Measurements from ENCODE around the gene CACNB2. TPM values are rescaled to one million over a fixed set of nuclear protein-coding genes. Genes with fewer than 3 reads are reported as not detected.

The CACNB2 gene
- total and polyA plus RNA-seq, 4 donors = 0.38 to 3.1 (median 0.83) TPM

DNA sequence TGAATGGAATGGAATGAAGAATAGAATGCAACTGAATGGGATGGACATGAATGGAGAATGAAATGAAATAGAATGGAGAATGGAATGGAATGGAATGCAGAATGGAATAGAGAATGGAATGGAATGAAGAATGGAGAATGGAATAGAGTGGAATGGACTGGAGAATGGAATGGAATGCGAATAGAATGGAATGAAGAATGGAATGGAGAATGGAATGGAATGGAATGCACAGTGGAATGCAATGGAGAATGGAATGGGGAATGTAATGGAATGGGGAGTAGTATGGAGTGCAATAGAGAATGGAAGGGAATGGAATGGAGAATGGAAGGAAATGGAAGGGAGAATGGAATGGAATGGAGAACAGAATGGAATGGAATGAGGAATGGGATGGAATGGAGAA, 417.7 kb downstream of the CACNB2 start:
- no peaks in the 10 kb centered on the region for H3K4me1 ChIP-seq (ENCODE audit: control insufficient read depth in 4 of 4, insufficient read depth in 4 of 4, low read length in 3 of 4)
- no peak for DNase-seq (ENCODE audit: low spot score)
- no peaks in the 10 kb centered on the region for H3K27me3 ChIP-seq (ENCODE audit: control insufficient read depth in 4 of 4, insufficient read depth in 4 of 4, low read length in 3 of 4)
- WGBS = 97% methylated on average over 1 of the region's 1 CpG
- H3K36me3 ChIP-seq (ENCODE audit: control insufficient read depth in 4 of 4, insufficient read depth in 3 of 4, low read depth in 1 of 4, low read length in 3 of 4) = peaks cover 0 to 89% (median 86%) of the 10 kb centered on the region in 4 donors
- H3K9me3 ChIP-seq (ENCODE audit: control insufficient read depth in 4 of 4, low read length in 3 of 4) = peaks cover 0 to 6% (median 3%) of the 10 kb centered on the region in 4 donors
- TF ChIP-seq, protein P1, sequence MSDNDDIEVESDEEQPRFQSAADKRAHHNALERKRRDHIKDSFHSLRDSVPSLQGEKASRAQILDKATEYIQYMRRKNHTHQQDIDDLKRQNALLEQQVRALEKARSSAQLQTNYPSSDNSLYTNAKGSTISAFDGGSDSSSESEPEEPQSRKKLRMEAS (IDR thresholded peaks at IDR 0.05) = no peak
- no peak for TF ChIP-seq RAD21 (IDR thresholded peaks at IDR 0.05)
- TF ChIP-seq, protein P2, sequence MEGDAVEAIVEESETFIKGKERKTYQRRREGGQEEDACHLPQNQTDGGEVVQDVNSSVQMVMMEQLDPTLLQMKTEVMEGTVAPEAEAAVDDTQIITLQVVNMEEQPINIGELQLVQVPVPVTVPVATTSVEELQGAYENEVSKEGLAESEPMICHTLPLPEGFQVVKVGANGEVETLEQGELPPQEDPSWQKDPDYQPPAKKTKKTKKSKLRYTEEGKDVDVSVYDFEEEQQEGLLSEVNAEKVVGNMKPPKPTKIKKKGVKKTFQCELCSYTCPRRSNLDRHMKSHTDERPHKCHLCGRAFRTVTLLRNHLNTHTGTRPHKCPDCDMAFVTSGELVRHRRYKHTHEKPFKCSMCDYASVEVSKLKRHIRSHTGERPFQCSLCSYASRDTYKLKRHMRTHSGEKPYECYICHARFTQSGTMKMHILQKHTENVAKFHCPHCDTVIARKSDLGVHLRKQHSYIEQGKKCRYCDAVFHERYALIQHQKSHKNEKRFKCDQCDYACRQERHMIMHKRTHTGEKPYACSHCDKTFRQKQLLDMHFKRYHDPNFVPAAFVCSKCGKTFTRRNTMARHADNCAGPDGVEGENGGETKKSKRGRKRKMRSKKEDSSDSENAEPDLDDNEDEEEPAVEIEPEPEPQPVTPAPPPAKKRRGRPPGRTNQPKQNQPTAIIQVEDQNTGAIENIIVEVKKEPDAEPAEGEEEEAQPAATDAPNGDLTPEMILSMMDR (IDR thresholded peaks at IDR 0.05; ENCODE audit: low read depth, low read length, missing input control) = no peak
- no peak for TF ChIP-seq RXRA (IDR thresholded peaks at IDR 0.05)
- TF ChIP-seq, protein P3, sequence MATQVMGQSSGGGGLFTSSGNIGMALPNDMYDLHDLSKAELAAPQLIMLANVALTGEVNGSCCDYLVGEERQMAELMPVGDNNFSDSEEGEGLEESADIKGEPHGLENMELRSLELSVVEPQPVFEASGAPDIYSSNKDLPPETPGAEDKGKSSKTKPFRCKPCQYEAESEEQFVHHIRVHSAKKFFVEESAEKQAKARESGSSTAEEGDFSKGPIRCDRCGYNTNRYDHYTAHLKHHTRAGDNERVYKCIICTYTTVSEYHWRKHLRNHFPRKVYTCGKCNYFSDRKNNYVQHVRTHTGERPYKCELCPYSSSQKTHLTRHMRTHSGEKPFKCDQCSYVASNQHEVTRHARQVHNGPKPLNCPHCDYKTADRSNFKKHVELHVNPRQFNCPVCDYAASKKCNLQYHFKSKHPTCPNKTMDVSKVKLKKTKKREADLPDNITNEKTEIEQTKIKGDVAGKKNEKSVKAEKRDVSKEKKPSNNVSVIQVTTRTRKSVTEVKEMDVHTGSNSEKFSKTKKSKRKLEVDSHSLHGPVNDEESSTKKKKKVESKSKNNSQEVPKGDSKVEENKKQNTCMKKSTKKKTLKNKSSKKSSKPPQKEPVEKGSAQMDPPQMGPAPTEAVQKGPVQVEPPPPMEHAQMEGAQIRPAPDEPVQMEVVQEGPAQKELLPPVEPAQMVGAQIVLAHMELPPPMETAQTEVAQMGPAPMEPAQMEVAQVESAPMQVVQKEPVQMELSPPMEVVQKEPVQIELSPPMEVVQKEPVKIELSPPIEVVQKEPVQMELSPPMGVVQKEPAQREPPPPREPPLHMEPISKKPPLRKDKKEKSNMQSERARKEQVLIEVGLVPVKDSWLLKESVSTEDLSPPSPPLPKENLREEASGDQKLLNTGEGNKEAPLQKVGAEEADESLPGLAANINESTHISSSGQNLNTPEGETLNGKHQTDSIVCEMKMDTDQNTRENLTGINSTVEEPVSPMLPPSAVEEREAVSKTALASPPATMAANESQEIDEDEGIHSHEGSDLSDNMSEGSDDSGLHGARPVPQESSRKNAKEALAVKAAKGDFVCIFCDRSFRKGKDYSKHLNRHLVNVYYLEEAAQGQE (IDR thresholded peaks at IDR 0.05) = no peak
- TF ChIP-seq, protein P4, sequence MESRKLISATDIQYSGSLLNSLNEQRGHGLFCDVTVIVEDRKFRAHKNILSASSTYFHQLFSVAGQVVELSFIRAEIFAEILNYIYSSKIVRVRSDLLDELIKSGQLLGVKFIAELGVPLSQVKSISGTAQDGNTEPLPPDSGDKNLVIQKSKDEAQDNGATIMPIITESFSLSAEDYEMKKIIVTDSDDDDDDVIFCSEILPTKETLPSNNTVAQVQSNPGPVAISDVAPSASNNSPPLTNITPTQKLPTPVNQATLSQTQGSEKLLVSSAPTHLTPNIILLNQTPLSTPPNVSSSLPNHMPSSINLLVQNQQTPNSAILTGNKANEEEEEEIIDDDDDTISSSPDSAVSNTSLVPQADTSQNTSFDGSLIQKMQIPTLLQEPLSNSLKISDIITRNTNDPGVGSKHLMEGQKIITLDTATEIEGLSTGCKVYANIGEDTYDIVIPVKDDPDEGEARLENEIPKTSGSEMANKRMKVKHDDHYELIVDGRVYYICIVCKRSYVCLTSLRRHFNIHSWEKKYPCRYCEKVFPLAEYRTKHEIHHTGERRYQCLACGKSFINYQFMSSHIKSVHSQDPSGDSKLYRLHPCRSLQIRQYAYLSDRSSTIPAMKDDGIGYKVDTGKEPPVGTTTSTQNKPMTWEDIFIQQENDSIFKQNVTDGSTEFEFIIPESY (IDR thresholded peaks at IDR 0.05) = no peak
- TF ChIP-seq FOXA2 (IDR thresholded peaks at IDR 0.05) = no peak
- TF ChIP-seq GABPA (IDR thresholded peaks at IDR 0.05 in 1 of 2, conservative IDR thresholded peaks at IDR 0.05 in 1 of 2) = no peak
- TF ChIP-seq, protein P5, sequence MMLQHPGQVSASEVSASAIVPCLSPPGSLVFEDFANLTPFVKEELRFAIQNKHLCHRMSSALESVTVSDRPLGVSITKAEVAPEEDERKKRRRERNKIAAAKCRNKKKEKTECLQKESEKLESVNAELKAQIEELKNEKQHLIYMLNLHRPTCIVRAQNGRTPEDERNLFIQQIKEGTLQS (IDR thresholded peaks at IDR 0.05) = no peak
- TF ChIP-seq NR2F2 (IDR thresholded peaks at IDR 0.05) = no peak
- no peak for TF ChIP-seq HNF4G (IDR thresholded peaks at IDR 0.05)
- no peak for TF ChIP-seq YY1 (IDR thresholded peaks at IDR 0.05)
- TF ChIP-seq FOXA1 (IDR thresholded peaks at IDR 0.05) = no peak
- TF ChIP-seq JUND (IDR thresholded peaks at IDR 0.05) = no peak
- no peak for TF ChIP-seq SP1 (IDR thresholded peaks at IDR 0.05)
- H3K4me3 ChIP-seq (ENCODE audit: low read depth in 1 of 3, low read length in 3 of 3) = no peak overlapping the region
- no peak overlapping the region for H3K9ac ChIP-seq (ENCODE audit: low read depth in 1 of 2, low read length in 2 of 2)
- H3K27ac ChIP-seq (ENCODE audit: low read depth in 1 of 2, low read length in 2 of 2) = no peak overlapping the region

Measured in liver (tissue), 9 donors.